GM12874 (cell line): ENCODE data around the gene ARHGAP15.

Experiments used
- CTCF ChIP-seq: IDR thresholded peaks from 2 replicates; pipeline ENCODE4 v1.5.1; 2011; ENCODE audit warnings: low read depth, mild to moderate bottlenecking, control low read depth, low read length, moderate library complexity; ENCODE audit not compliant: insufficient read depth

Gene ARHGAP15

GRCh38 chr2:143545949-143546255 is 416.7 kb downstream of the ARHGAP15 start:
- no peak for TF ChIP-seq CTCF

GRCh38 chr2:143548032-143548431 is 418.8 kb downstream of the ARHGAP15 start:
- TF ChIP-seq CTCF: no peak

- TF ChIP-seq CTCF: no peak
Measured at GRCh38 chr2:143550500-143550899, 421.3 kb downstream of the ARHGAP15 start.

GRCh38 chr2:143551971-143552650 is 422.9 kb downstream of the ARHGAP15 start:
- TF ChIP-seq CTCF: no peak

- TF ChIP-seq CTCF: no peak
Measured at GRCh38 chr2:143553261-143553660, 424.0 kb downstream of the ARHGAP15 start.

- TF ChIP-seq CTCF: no peak
Measured at GRCh38 chr2:143558665-143559064, 429.4 kb downstream of the ARHGAP15 start.

- TF ChIP-seq CTCF: no peak
Measured at GRCh38 chr2:143559147-143559546, 429.9 kb downstream of the ARHGAP15 start.

- no peak for TF ChIP-seq CTCF
Measured at GRCh38 chr2:143560724-143561123, 431.5 kb downstream of the ARHGAP15 start.
